ENCODE measurements around the gene PPP3CB.
"Not testable (repeated sequence)": the region's sequence is repeated elsewhere in the genome, so short reads cannot be mapped to it uniquely, and the experiment has no call there.

The PPP3CB gene

DNA sequence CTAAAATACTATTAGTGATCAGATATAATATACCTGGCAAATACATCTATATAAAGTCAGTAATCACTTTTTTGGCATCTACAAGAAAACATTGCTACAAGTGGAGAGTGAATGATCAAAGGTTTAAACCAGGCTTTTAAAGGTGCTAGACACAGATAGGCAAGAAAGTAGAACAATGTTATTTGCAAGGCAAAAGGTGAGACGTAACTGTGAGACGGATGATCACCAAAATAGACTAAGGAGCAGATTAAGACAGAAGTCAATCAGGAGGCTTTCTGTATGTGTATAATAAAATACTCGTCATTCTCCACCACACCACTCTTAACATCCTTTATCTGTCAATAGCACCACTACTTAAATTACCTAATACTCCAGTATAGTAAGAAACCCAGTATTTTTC, 90.3 kb downstream of the PPP3CB start:
- no peak for DNase-seq (ENCODE audit: low read depth, low spot score)
- no CpG with 5 or more reads among the region's 3 CpGs for WGBS (ENCODE audit: insufficient coverage, insufficient read length)
- H3K9me3 ChIP-seq (ENCODE audit: control insufficient read depth, insufficient read depth, low read length), result no peaks in the 10 kb centered on the region
- no peak overlapping the region for H3K27ac ChIP-seq (ENCODE audit: low read length)
- no peaks in the 10 kb centered on the region for H3K27me3 ChIP-seq (ENCODE audit: control insufficient read depth, insufficient read depth, low read length)
- H3K4me1 ChIP-seq (ENCODE audit: control insufficient read depth, insufficient read depth, low read length), result no peaks in the 10 kb centered on the region
- no peak overlapping the region for H3K4me3 ChIP-seq (ENCODE audit: low read length)
- H3K36me3 ChIP-seq (ENCODE audit: control insufficient read depth, insufficient read depth, low read length), result no peaks in the 10 kb centered on the region

DNA sequence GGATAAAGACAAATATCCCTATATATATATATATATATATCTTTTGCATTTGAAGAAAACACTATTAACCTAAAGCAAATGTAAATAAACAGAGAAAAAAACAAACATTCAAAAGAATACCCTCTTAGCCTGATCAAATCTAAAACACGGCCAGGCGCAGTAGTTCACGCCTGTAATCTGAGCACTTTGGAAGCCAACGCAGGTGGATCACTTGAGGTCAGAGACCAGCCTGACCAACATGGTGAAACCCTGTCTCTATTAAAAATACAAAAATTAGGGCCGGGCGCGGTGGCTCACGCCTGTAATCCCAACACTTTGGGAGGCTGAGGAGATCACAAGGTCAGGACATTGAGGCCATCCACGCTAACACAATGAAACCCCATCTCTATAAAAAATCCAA, 91.1 kb downstream of the PPP3CB start:
- no peaks in the 10 kb centered on the region for H3K36me3 ChIP-seq (ENCODE audit: control insufficient read depth, insufficient read depth, low read length)
- no peak overlapping the region for H3K27ac ChIP-seq (ENCODE audit: low read length)
- H3K4me1 ChIP-seq (ENCODE audit: control insufficient read depth, insufficient read depth, low read length), result no peaks in the 10 kb centered on the region
- no peak for DNase-seq (ENCODE audit: low read depth, low spot score)
- no peaks in the 10 kb centered on the region for H3K9me3 ChIP-seq (ENCODE audit: control insufficient read depth, insufficient read depth, low read length)
- no peak overlapping the region for H3K4me3 ChIP-seq (ENCODE audit: low read length)
- no CpG with 5 or more reads among the region's 9 CpGs for WGBS (ENCODE audit: insufficient coverage, insufficient read length)
- H3K27me3 ChIP-seq (ENCODE audit: control insufficient read depth, insufficient read depth, low read length), result no peaks in the 10 kb centered on the region

DNA sequence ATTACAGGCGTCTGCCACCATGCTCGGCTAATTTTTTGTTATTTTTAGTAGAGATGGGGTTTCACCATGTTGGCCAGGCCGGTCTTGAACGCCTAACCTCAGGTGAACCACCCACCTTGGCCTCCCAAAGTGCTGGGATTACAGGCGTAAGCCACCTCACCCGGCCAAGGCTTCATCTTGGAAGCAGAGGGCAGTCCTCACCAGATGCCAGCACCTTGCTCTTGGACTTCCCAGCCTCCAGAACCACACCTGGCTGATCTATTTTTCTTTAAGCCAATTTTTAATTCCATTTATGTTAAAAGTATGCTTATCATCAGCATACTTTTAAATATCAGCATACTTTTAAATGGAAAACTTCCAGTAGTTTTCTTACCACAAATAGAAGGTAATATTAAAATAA, 94.2 kb downstream of the PPP3CB start:
- no peak for DNase-seq (ENCODE audit: low read depth, low spot score)
- Histone ChIP-seq H3K36me3 (ENCODE audit: control insufficient read depth, insufficient read depth, low read length) (no peaks in the 10 kb centered on the region; the same call in 1 of the 2 replicates), H3K4me3 (ENCODE audit: low read length) (no peak overlapping the region), H3K9me3 (ENCODE audit: control insufficient read depth, insufficient read depth, low read length) (no peaks in the 10 kb centered on the region), H3K27me3 (ENCODE audit: control insufficient read depth, insufficient read depth, low read length) (no peaks in the 10 kb centered on the region), H3K27ac (ENCODE audit: low read length) (no peak overlapping the region), H3K4me1 (ENCODE audit: control insufficient read depth, insufficient read depth, low read length) (no peaks in the 10 kb centered on the region)
- no CpG with 5 or more reads among the region's 6 CpGs for WGBS (ENCODE audit: insufficient coverage, insufficient read length)

DNA sequence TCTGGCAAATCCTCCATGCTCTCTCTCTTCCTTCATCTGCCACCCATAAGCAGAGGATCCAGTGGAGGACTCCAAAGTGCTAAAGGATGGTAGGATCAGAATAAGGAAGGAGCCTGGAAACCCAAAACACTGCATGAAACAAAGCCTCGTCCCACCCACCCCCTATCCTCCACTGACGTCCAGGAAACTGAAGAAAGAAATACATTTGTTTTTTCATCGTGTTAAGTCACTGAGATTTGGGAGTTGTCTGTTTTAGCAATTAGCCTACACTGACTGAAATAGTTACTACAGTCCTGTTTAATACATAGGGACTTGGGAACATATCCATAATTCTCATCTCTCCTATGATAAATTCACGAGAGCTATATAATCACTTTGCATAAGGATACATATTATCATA, 96.8 kb downstream of the PPP3CB start:
- Histone ChIP-seq H3K9me3 (ENCODE audit: control insufficient read depth, insufficient read depth, low read length) (no peaks in the 10 kb centered on the region), H3K4me3 (ENCODE audit: low read length) (no peak overlapping the region), H3K27ac (ENCODE audit: low read length) (no peak overlapping the region), H3K4me1 (ENCODE audit: control insufficient read depth, insufficient read depth, low read length) (no peaks in the 10 kb centered on the region), H3K27me3 (ENCODE audit: control insufficient read depth, insufficient read depth, low read length) (no peaks in the 10 kb centered on the region), H3K36me3 (ENCODE audit: control insufficient read depth, insufficient read depth, low read length) (peaks cover 2% of the 10 kb centered on the region; the same call in 1 of the 2 replicates)
- no peak for DNase-seq (ENCODE audit: low read depth, low spot score)
- WGBS (ENCODE audit: insufficient coverage, insufficient read length), result no CpG with 5 or more reads among the region's 4 CpGs

DNA sequence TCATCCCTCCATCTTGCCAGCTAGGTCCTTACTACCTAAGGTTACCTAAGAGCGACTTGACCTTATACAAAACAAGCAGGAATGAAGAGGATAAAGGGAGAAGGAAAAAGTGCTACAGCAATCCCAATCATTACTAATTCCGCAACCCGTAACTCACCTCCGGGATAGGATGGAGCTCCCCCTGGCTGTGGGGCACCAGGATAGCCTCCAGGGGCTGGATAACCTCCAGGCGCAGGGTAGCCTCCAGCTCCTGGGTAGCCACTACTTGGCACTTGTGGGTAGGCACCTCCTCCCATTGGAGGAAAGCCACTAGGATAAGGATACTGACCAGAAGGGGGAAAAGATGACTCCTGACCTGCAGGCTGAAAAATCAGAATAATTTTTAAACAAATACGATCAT, 97.8 kb downstream of the PPP3CB start:
- Histone ChIP-seq H3K36me3 (ENCODE audit: control insufficient read depth, insufficient read depth, low read length) (peaks cover 2% of the 10 kb centered on the region; the same call in 1 of the 2 replicates), H3K27ac (ENCODE audit: low read length) (no peak overlapping the region), H3K4me1 (ENCODE audit: control insufficient read depth, insufficient read depth, low read length) (no peaks in the 10 kb centered on the region), H3K4me3 (ENCODE audit: low read length) (no peak overlapping the region), H3K27me3 (ENCODE audit: control insufficient read depth, insufficient read depth, low read length) (no peaks in the 10 kb centered on the region), H3K9me3 (ENCODE audit: control insufficient read depth, insufficient read depth, low read length) (no peaks in the 10 kb centered on the region)
- DNase-seq (ENCODE audit: low read depth, low spot score), result peak; percentile 7
- WGBS (ENCODE audit: insufficient coverage, insufficient read length), result no CpG with 5 or more reads among the region's 6 CpGs

DNA sequence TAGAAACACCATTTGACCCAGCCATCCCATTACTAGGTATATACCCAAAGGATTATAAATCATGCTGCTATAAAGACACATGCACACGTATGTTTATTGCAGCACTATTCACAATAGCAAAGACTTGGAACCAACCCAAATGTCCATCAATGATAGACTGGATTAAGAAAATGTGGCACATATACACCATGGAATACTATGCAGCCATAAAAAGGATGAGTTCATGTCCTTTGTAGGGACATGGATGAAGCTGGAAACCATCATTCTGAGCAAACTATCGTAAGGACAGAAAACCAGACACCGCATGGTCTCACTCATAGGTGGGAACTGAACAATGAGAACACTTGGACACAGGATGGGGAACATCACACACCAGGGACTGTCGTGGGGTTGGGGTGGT, 101.5 kb downstream of the PPP3CB start:
- WGBS (ENCODE audit: insufficient coverage, insufficient read length), result no CpG with 5 or more reads among the region's 4 CpGs
- H3K27ac ChIP-seq (ENCODE audit: low read length); H3K9me3 ChIP-seq (ENCODE audit: control insufficient read depth, insufficient read depth, low read length); H3K27me3 ChIP-seq (ENCODE audit: control insufficient read depth, insufficient read depth, low read length); H3K36me3 ChIP-seq (ENCODE audit: control insufficient read depth, insufficient read depth, low read length); H3K4me1 ChIP-seq (ENCODE audit: control insufficient read depth, insufficient read depth, low read length); H3K4me3 ChIP-seq (ENCODE audit: low read length); DNase-seq (ENCODE audit: low read depth, low spot score): not testable (repeated sequence)

DNA sequence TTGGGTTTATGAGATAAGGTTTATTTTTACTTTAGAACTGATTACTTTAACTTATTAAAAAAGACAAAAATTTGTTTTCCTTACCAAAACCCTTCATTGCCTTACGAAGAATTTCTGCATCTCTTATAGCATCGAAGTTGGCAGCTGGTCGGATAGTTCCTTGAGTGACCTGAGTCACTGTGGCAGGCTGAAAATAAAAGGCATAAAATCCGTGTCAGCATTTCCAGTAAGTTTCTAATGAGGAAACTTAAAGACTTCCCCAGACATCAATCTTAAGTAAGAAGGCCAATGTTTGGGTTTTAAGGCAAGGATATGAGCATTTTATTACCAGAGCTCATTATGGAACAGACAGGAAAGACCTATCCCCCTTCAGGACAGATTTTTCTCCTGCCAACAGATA, 107.6 kb downstream of the PPP3CB start:
- no CpG with 5 or more reads among the region's 4 CpGs for WGBS (ENCODE audit: insufficient coverage, insufficient read length)
- Histone ChIP-seq H3K27ac (ENCODE audit: low read length) (no peak overlapping the region), H3K27me3 (ENCODE audit: control insufficient read depth, insufficient read depth, low read length) (no peaks in the 10 kb centered on the region), H3K9me3 (ENCODE audit: control insufficient read depth, insufficient read depth, low read length) (no peaks in the 10 kb centered on the region), H3K4me3 (ENCODE audit: low read length) (no peak overlapping the region), H3K4me1 (ENCODE audit: control insufficient read depth, insufficient read depth, low read length) (no peaks in the 10 kb centered on the region), H3K36me3 (ENCODE audit: control insufficient read depth, insufficient read depth, low read length) (no peaks in the 10 kb centered on the region; the same call in 1 of the 2 replicates)
- no peak for DNase-seq (ENCODE audit: low read depth, low spot score)

DNA sequence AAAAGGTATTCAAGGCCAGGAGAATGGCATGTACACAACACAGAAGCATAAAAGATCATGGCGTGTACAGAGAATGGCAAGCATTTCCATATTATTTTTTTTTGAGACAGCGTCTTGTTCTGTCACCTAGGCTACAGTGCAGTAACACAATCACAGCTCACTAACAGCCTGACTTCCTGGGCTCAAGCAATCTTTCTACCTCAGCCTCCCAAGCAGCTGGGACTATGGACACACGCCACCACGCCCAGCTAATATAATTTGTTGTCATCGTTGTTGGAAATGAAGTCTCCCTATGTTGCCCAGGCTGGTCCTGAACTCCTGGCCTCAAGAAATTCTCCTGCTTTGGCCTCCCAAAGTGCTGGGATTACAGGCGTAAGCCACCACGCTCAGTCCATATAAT, 109.2 kb downstream of the PPP3CB start:
- H3K27me3 ChIP-seq (ENCODE audit: control insufficient read depth, insufficient read depth, low read length), result no peaks in the 10 kb centered on the region
- H3K36me3 ChIP-seq (ENCODE audit: control insufficient read depth, insufficient read depth, low read length), result peaks cover 2% of the 10 kb centered on the region; the same call in 1 of the 2 replicates

More for the DNA sequence above, 109.2 kb downstream of the PPP3CB start:
- Histone ChIP-seq H3K4me3 (ENCODE audit: low read length) (no peak overlapping the region), H3K27ac (ENCODE audit: low read length) (no peak overlapping the region), H3K4me1 (ENCODE audit: control insufficient read depth, insufficient read depth, low read length) (no peaks in the 10 kb centered on the region), H3K9me3 (ENCODE audit: control insufficient read depth, insufficient read depth, low read length) (no peaks in the 10 kb centered on the region)
- DNase-seq (ENCODE audit: low read depth, low spot score), result no peak
- no CpG with 5 or more reads among the region's 7 CpGs for WGBS (ENCODE audit: insufficient coverage, insufficient read length)

Measured in iPS DF 6.9 (cell line).